Prostate gland (tissue), 2 donors: ENCODE data around the gene ATRN.

Experiments used
- CTCF ChIP-seq, 4 experiments: fragments of 200-600 bp in 2 of 4; fragments of 450-650 bp in 2 of 4; sonication (generic) in 2 of 4; IDR thresholded peaks; 1 replicate in 3 of 4; 2 replicates in 1 of 4; pipeline ENCODE4 v1.5.1; 2016 to 2019; ENCODE audit warnings: antibody characterized with exemption in 4 of 4, mild to moderate bottlenecking in 2 of 4, moderate library complexity in 2 of 4
- POLR2A ChIP-seq: fragments of 450-650 bp; IDR thresholded peaks from one replicate; pipeline ENCODE4 v1.6.1; 2016; ENCODE audit warnings: antibody characterized with exemption, mild to moderate bottlenecking

GRCh38 chr20:3452690-3453089 lies 18.1 kb upstream of the ATRN start:
- TF ChIP-seq POLR2A (no peak), CTCF (IDR thresholded peaks at IDR 0.05) (no peak)
